H54 (cell line): ENCODE results near the gene FAM13A.

Source experiments
- DNase-seq: peaks from one replicate; pipeline ENCODE4 v3.0.0; 2011; ENCODE audit warnings: low spot score, mixed read lengths; ENCODE audit not compliant: insufficient read length
- FAIRE-seq: peaks from 3 replicates; lab custom pipeline; 2011; peaks lifted over from hg19 to GRCh38; lab: Jason Lieb, UNC
- POLR2A ChIP-seq: IDR thresholded peaks from 2 replicates; pipeline ENCODE4 v1.6.1; 2011; ENCODE audit warnings: low read depth, mild to moderate bottlenecking, low read length

Gene FAM13A

DNA sequence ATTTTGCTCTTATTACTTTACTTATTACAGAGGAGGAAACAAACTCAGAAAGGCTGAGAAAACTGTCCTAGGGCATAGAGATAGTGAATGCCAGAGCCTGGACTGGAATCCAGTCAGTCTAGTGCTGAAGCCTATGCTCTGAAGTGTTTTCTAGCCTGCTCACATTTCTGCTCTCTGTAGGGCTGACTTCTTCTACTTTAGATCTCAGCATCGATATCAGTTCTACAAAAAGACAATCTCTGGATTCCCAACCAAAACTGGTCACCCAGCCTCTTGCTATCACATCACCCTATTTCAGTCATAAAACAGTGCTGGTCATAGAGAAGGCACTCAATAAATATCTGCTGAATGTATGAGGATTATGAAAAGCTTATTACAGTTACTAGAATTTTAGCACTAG lies 87.2 kb downstream of the FAM13A start:
- no peak for FAIRE-seq
- no peak for TF ChIP-seq POLR2A
- DNase-seq: no peak

DNA sequence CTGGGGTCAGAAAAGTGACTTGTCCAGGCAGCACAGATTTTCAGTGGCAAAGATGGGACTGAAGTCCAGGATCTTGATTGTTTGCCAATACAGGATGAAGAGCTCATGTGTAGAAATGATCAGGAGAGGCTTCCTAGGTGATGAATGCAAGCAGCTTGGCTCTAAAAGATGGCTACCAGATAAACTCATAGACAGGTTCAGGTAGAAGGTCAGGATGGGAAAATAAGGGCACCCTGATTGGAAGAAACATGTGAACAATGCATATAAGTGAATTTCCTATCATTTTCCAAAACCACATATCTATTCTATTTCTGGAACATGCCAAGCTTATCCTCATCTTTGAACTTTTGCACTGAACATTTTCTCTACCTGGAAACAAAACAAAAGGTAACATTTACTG lies 87.7 kb downstream of the FAM13A start:
- no peak for DNase-seq
- FAIRE-seq: no peak
- no peak for TF ChIP-seq POLR2A

DNA sequence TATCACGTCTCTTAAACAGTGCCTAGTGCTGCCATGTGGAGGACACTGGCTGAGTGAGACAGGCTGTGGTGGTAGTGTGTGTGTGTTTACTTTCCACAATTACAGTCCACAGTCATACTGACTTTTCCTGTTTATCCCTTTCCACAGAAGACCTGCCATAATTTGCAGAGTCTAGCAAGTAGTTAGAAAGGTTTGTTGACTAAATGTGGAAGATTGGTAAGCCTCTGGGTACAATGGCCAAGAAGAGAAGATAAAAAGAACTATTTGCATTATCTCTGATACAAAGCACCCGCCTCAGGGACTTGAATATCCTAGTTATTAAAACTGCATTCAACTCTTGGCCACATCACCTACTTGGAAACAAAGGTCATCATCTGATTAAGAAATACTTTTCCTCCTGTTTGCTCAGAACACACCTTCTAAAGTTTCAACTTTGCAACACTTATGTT lies 89.1 kb downstream of the FAM13A start:
- FAIRE-seq: no peak
- no peak for TF ChIP-seq POLR2A
- no peak for DNase-seq

DNA sequence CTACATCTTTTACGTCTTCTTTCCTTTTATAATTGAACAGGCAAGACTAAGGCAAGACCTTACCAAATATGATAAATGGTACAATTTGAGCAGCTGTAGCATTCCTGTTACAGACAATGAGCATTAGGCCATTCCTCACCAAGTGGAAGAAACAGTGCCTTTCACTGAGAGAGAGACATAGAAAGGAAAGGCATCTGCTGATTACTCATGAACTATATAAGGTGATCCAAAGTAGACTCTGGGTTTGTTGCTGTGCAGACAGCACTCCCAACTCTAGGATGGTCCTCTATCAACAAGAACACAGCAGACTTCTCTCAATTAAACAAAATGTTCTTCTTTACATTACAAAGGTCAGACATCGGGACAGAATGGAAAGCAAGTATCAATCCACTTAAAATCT lies 91.9 kb downstream of the FAM13A start:
- FAIRE-seq (no peak), DNase-seq (no peak)
- TF ChIP-seq POLR2A: no peak

DNA sequence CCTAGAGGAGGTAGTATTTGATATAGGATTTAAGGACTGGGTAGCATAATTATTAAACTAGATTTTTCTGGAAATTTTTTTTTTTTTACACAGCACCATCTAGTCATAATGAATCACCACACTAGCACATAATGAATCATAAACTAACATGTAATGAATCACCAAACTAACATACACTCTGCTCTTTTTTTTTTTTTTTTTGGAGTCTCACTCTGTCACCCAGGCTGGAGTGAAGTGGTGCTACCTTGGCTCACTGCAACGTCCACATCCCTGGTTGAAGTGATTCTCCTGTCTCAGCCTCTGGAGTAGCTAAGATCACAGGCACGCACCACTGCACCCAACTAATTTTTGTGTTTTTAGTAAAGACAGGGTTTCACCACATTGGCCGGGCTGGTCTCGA lies 92.5 kb downstream of the FAM13A start:
- FAIRE-seq (no peak), DNase-seq (no peak)
- TF ChIP-seq POLR2A: no peak

DNA sequence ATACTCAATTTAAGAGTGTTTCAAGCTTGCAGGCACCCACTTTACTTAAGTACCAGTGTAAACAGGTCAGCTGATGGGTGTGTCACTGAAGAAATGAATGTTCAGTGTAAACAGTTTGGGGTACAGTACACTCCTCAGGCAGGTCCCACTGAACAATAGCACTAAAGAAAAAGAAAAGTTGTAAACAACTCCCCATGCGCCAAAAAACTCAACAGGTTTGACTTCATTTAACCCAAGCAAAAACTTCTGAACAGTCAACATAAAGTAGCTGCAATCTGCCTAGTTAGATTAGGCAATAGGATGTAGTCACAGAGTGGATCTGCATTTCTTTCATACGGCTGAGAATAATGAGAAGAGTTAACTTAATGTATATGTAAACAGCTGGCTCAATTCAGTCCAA lies 93.2 kb downstream of the FAM13A start:
- TF ChIP-seq POLR2A: no peak
- DNase-seq (no peak), FAIRE-seq (no peak)

DNA sequence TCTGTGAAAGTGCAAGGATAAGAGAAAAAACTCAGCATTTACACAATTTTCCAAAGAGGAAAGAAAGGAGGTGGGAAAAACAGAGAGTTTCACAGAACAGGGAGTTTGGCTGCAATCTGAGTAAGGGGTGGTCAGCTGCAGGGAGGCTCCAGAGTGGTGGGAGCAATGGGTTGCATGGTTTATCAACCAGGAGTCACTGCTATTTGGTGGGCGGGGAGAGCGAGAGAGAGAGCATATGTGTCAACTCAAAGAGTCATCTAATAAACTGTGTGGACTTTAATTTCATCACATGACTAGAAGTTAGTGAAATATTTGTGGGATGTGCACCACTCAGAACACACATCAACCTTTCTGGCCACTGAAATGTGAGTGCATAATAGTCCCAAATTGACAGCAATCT lies 94.6 kb downstream of the FAM13A start:
- FAIRE-seq (no peak), DNase-seq (no peak)
- no peak for TF ChIP-seq POLR2A

DNA sequence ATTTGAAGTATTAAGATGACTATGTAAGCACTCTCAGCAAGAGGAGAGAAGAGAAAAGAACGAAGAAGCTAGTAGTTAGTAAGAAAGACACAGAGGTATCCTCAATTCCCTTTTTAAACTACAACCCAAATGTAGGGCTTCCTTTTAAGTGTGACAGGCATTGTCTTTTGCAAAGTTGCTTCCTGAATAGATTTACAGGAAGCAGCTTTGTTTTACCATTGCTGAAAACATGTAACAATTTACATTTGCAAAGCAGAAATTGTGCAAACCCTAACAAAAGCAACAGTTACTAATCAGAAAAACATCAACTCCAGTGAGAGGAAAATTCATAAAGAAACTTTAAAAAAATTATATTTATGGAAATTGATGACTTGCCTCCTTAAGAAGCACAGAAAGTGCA lies 96.4 kb downstream of the FAM13A start:
- FAIRE-seq (no peak), DNase-seq (no peak)
- no peak for TF ChIP-seq POLR2A

DNA sequence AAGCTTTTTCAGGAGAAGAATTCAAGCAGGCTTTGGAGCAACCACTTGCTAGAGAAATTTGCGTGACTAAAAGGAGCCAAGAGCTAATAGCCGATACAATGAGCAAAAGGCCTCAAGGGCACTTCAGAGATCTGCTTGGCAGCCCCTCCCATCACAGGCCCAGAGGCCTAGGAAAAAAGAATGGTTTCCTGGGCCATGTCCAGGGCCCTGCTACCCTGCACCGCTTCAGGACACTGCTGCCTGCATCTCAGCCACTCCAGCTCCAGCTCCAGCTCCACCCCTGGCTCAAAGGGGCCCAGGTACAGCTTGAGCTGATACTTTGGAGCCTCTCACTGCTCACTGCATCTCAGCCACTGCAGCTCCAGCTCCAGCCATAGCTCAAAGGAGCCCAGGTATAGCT lies 98.9 kb downstream of the FAM13A start:
- no peak for DNase-seq
- no peak for FAIRE-seq
- TF ChIP-seq POLR2A: no peak

DNA sequence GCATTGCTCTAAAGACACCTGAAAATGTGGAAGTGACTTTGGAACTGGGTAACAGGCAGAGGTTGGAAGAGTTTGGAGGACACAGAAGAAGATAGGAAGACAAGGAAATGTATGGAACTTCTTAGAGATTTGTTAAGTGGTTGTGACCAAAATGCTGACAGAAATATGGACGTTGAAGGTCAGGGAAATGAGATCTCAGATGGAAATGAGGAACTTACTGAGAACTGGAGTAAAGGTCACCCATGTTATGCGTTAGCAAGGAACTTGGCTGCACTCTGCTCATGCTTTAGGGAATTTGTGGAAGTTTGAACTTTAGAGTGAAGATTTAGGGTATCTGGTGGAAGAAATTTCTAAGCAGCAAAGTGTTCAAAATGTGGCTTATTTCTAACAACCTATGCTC lies 99.4 kb downstream of the FAM13A start:
- DNase-seq (no peak), FAIRE-seq (no peak)
- TF ChIP-seq POLR2A: no peak

DNA sequence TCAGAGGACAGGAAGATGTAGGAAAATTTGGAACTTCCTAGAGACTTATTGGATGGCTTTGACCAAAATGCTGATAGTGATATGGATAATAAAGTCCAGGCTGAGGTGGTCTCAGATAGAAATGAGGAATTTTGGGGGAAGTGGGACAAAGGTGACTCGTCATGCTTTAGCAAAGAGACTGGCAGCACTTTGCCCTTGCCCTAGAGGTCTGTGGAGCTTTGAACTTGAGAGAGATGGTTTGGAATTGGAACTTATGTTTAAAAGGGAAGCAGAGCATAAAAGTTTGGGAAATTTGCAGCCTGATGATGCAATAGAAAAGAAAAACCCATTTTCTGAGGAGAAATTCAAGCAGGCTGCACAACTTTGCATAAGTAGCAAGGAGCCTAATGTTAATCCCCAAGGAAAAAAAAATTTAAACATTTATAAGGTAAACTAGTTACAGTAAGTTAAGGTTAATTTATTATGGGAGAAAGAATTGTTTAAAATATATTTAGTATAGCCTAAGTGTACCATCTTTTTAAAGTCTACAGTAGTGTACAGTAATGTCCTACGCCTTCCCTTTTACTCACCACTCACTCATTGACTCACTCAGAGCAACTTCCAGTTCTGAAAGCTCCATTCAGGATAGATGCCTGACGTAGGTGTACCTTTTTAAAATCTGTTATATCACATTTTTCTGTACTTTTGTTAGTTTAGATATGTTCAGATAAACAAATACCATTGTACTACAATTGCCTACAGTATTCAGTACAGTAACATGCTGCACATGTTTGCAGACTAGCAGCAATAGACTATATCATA lies 101.2 kb downstream of the FAM13A start:
- DNase-seq (no peak), FAIRE-seq (no peak)
- no peak for TF ChIP-seq POLR2A

DNA sequence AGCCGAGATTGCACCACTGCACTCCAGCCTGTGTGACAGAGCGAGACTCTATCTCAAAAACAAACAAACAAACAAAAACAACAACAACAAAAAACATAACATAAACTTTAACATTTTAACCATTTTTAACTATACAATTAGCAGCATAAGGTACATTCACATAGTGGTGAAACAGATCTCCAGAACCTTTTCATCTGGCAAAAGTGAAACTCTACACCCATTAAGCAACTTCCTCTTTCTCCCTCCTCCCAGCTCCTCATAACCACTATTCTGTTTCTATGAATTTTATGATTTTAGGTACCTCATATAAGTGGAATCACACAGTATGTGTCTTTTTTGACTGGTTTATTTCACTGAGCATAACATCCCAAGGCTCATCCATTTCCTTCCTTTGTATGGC lies 103.6 kb downstream of the FAM13A start:
- FAIRE-seq (no peak), DNase-seq (no peak)
- TF ChIP-seq POLR2A: no peak

DNA sequence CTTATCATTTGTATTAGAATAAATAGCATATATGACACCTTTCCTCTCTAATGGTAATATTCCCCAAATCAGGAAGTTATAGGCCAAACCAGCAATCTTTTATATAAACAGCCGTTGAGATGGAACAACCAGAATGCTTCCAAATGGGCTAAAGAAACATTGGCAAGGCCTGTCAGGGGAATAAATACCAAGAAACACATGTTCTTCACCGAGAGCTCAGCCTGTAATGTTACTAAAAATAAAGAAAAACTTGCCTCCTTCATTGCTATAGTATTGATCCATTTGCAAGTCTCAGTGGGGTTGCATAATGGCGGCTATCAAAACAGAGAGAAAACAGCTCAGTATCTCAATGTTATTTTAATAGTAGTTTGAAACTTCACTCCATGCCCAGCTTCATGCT lies 104.9 kb downstream of the FAM13A start:
- DNase-seq (no peak), FAIRE-seq (no peak)
- TF ChIP-seq POLR2A: no peak

DNA sequence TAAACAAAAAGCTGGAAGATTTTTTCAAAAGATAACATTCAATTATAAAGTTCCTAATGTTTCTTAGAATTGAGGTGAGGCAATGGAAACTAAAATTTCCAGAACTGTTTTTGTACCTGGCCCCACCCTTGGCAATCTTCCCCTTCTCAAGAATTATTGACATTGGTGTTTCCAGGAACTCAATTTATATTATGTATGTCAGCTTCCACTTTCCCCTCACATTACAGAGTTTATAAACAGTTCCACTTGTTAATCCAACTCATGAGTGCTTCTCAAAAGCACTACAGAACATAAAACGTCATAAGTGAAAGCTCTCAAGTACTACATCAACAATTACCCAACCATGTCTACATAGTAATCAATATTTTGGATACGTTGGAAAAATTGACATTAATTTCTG lies 107.4 kb downstream of the FAM13A start:
- DNase-seq: no peak
- TF ChIP-seq POLR2A: no peak
- FAIRE-seq: no peak

DNA sequence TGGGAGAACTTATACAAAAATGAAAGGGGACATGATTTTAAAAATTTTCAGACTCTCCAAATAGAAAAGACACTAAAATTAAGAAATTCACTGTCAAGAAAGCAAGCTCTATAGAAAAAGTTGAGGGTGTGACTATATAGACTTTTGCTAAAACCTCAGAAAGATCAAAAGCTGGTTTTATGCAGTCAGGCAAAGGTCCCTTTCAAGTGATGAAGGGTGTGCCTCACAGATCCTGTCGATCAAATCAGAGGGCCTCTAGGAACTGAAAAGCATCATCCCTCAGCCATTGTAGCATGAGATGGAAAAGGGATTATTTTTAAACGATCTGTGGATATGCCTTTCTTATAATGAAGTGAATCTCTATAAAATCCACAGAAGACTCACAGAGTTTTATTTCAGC lies 116.5 kb downstream of the FAM13A start:
- FAIRE-seq (no peak), DNase-seq (no peak)
- no peak for TF ChIP-seq POLR2A
